Vagina (tissue), 2 donors: Measurements from ENCODE around the gene IL23R.

ENCODE experiments used
- CTCF ChIP-seq, 3 experiments: fragments of 450-650 bp in 2 of 3; fragments of 200-600 bp in 1 of 3; sonication (generic) in 1 of 3; IDR thresholded peaks; one replicate each; pipeline ENCODE4 v1.5.1; 2017 to 2019; ENCODE audit warnings: antibody characterized with exemption in 3 of 3, mild to moderate bottlenecking in 2 of 3, moderate library complexity in 2 of 3
- POLR2A ChIP-seq, 2 donors: fragments of 450-650 bp; IDR thresholded peaks; one replicate each; pipeline ENCODE4 v1.6.1; 2017; ENCODE audit warnings: antibody characterized with exemption in 2 of 2, mild to moderate bottlenecking in 2 of 2, moderate library complexity in 2 of 2

GRCh38 chr1:67194209-67194863, 28.1 kb downstream of the IL23R start:
- TF ChIP-seq CTCF (IDR thresholded peaks at IDR 0.05) (no peak), POLR2A (IDR thresholded peaks at IDR 0.05) (no peak)
